K562 (cell line): ENCODE data around the gene CSTB. TPM values are rescaled to one million over a fixed set of nuclear protein-coding genes. Genes with fewer than 3 reads are reported as not detected.

Experiments
- CBX1 ChIP-seq: sonication (generic); IDR thresholded peaks from 2 replicates; pipeline ENCODE4 v1.6.1; 2016; ENCODE audit warnings: antibody characterized with exemption, low read depth, mild to moderate bottlenecking
- CEBPZ ChIP-seq: fragments of 150-350 bp; IDR thresholded peaks from 2 replicates; pipeline ENCODE4 v1.6.1; 2014; ENCODE audit warnings: low read depth, mild to moderate bottlenecking, low read length, borderline replicate concordance
- CREB1 ChIP-seq, 2 experiments: sonication (generic) in 1 of 2; formaldehyde crosslinking in 1 of 2; IDR thresholded peaks; 2 replicates each; pipeline versions ENCODE4 v1.6.1 to v1.8.0; 2012 to 2022; ENCODE audit warnings: inconsistent platforms in 1 of 2, mild to moderate bottlenecking in 1 of 2, missing genetic modification reagents in 1 of 2, moderate library complexity in 1 of 2
- FIP1L1 ChIP-seq: fragments of 200-400 bp; formaldehyde crosslinking; IDR thresholded peaks from 2 replicates; pipeline ENCODE4 v1.6.1; 2018; ENCODE audit warnings: mild to moderate bottlenecking, low read depth, low read length; ENCODE audit not compliant: poor library complexity, severe bottlenecking
- HSF4 ChIP-seq: fragments of 250-450 bp; sonication (Bioruptor Pico); IDR thresholded peaks from 2 replicates; pipeline ENCODE4 v2.1.2; 2022; ENCODE audit warnings: mild to moderate bottlenecking, moderate library complexity, borderline replicate concordance
- MCM2 ChIP-seq: fragments of 450-650 bp; IDR thresholded peaks from 2 replicates; pipeline ENCODE4 v1.6.1; 2017; ENCODE audit warnings: low read depth, mild to moderate bottlenecking
- MCM5 ChIP-seq: fragments of 450-650 bp; IDR thresholded peaks from 2 replicates; pipeline ENCODE4 v1.6.1; 2016; ENCODE audit warnings: low read depth
- MGA ChIP-seq: fragments of 450-650 bp; IDR thresholded peaks from 2 replicates; pipeline ENCODE4 v1.6.1; 2016; ENCODE audit warnings: mild to moderate bottlenecking, moderate library complexity
- RBBP5 ChIP-seq: fragments of 200-600 bp; sonication (generic); IDR thresholded peaks from 2 replicates; pipeline ENCODE4 v1.6.1; 2012; ENCODE audit warnings: borderline replicate concordance, mild to moderate bottlenecking, low read length, control low read depth, inconsistent platforms; ENCODE audit not compliant: insufficient read depth, poor library complexity, severe bottlenecking
- SMARCE1 ChIP-seq: fragments of 450-650 bp; IDR thresholded peaks from 2 replicates; pipeline ENCODE4 v1.7.1; 2016; ENCODE audit warnings: mild to moderate bottlenecking
- ZNF583 ChIP-seq: fragments of 250-450 bp; sonication (Bioruptor Pico); IDR thresholded peaks from 2 replicates; pipeline ENCODE4 v1.4.0; 2020
- polyA plus RNA-seq, 8 experiments: library from polyadenylated mRNA; depleted of rRNA in 4 of 8; stranded (reverse) in 5 of 8; unstranded in 3 of 8; fragments of >200 nt; fragmentation: Nextera tagmentation in 2 of 8; fragmentation: Illumina TruSeq in 1 of 8; extraction: Ambion mirVana in 2 of 8; extraction: Trizol in 1 of 8; gene quantifications; 2 replicates each; pipeline versions ENCODE4 v1.2.1 to v1.2.3, GENCODE V29; 2011 to 2014; ENCODE audit warnings: inconsistent platforms in 1 of 8, missing spikeins in 1 of 8
- total RNA-seq, 7 experiments: library from RNA; depleted of rRNA in 6 of 7; stranded (reverse); fragments of >200 nt in 6 of 7; fragmentation: Illumina TruSeq in 2 of 7; extraction: Trizol in 2 of 7; gene quantifications; 2 replicates each; pipeline versions ENCODE4 v1.2.1 to v1.2.3, GENCODE V29; 2011 to 2021; ENCODE audit warnings: low replicate concordance in 1 of 7

Gene CSTB
- total and polyA plus RNA-seq, 9 of the 15 experiments (the other 6 are each of a cell fraction or from before 2014, with no cell fraction given) = 12.4 to 65.0 (median 31.7) TPM

- TF ChIP-seq CEBPZ (no peak), HSF4 (CRISPR knock-in tag) (peak; percentile 87; the same call in 1 of the 2 replicates), FIP1L1 (peak; percentile 17), SMARCE1 (peak; percentile 87), ZNF583 (CRISPR knock-in tag) (peak; percentile 74; the same call in 1 of the 2 replicates), RBBP5 (no peak), MCM5 (no peak), MCM2 (no peak), MGA (peak; percentile 92), CBX1 (peak; percentile 30; the same call in 1 of the 2 replicates), CREB1 (IDR thresholded peaks at IDR 0.05) (no peak), CREB1 (CRISPR knock-in tag; IDR thresholded peaks at IDR 0.05) (no peak)
Observed at GRCh38 chr21:43767984-43768867, 7.9 kb downstream of the CSTB start (continued).
